HAP-1 (cell line): ENCODE data around the gene VIPAS39.
A peak's percentile ranks its signal among the peaks of the same experiment; 100 is the strongest.

Experiments used
- DNase-seq, 2 experiments: peaks; one replicate each; pipeline ENCODE4 v3.0.0-alpha.2; 2016 to 2020; ENCODE audit warnings: low spot score in 2 of 2
- H3K27me3 ChIP-seq: fragments of 250-450 bp; sonication (Bioruptor Pico); 2 replicates; pipeline ENCODE4 v1.5.1; 2020; ENCODE audit warnings: low read depth, mild to moderate bottlenecking, moderate library complexity
- H3K36me3 ChIP-seq: fragments of 250-450 bp; sonication (Bioruptor Pico); replicated peaks from 2 replicates; pipeline ENCODE4 v1.5.1; 2020; ENCODE audit warnings: mild to moderate bottlenecking
- H3K4me1 ChIP-seq: fragments of 250-450 bp; sonication (Bioruptor Pico); 2 replicates; pipeline ENCODE4 v1.5.1; 2020; ENCODE audit warnings: mild to moderate bottlenecking
- H3K4me3 ChIP-seq: fragments of 250-450 bp; sonication (Bioruptor Pico); 2 replicates; pipeline ENCODE4 v1.5.1; 2020; ENCODE audit warnings: mild to moderate bottlenecking, moderate library complexity
- H3K9me3 ChIP-seq: fragments of 250-450 bp; sonication (Bioruptor Pico); 2 replicates; pipeline ENCODE4 v1.5.1; 2020; ENCODE audit warnings: mild to moderate bottlenecking, moderate library complexity
- in situ Hi-C: fragments of 300-500 bp; cut with MboI; formaldehyde crosslinking; loops from 3 replicates; pipeline ENCODE4 v1.14.3; 2020; ENCODE audit warnings: low sequenced_read_pairs, inconsistent platforms, mixed read lengths

The VIPAS39 gene

GRCh38 chr14:77485256-77485655 lies 27.9 kb upstream of the VIPAS39 start:
- DNase-seq = no peak
- H3K36me3 ChIP-seq = no peaks in the 10 kb centered on the region
- in situ Hi-C loops = no loop called here
- H3K4me3 ChIP-seq = no peak overlapping the region
- no peaks in the 10 kb centered on the region for H3K27me3 ChIP-seq
- no peaks in the 10 kb centered on the region for H3K4me1 ChIP-seq
- H3K9me3 ChIP-seq = no peaks in the 10 kb centered on the region

- in situ Hi-C loops = no loop called here
- H3K4me1 ChIP-seq = no peaks in the 10 kb centered on the region
- no peaks in the 10 kb centered on the region for H3K27me3 ChIP-seq
Observed at GRCh38 chr14:77482422-77482821, 25.0 kb upstream of the VIPAS39 start.

GRCh38 chr14:77478796-77479195 lies 21.4 kb upstream of the VIPAS39 start:
- H3K4me1 ChIP-seq = no peaks in the 10 kb centered on the region
- in situ Hi-C loops = no loop called here
- H3K27me3 ChIP-seq = no peaks in the 10 kb centered on the region
- H3K9me3 ChIP-seq = no peaks in the 10 kb centered on the region
- no peak for DNase-seq
- H3K4me3 ChIP-seq = no peak overlapping the region
- H3K36me3 ChIP-seq = no peaks in the 10 kb centered on the region

More at GRCh38 chr14:77482422-77482821, 25.0 kb upstream of the VIPAS39 start:
- Histone ChIP-seq H3K9me3 (no peaks in the 10 kb centered on the region), H3K4me3 (no peak overlapping the region), H3K36me3 (no peaks in the 10 kb centered on the region)
- DNase-seq = no peak

GRCh38 chr14:77478029-77478428 lies 20.6 kb upstream of the VIPAS39 start:
- Histone ChIP-seq H3K4me3 (no peak overlapping the region), H3K27me3 (no peaks in the 10 kb centered on the region), H3K4me1 (no peaks in the 10 kb centered on the region), H3K9me3 (no peaks in the 10 kb centered on the region), H3K36me3 (no peaks in the 10 kb centered on the region)
- DNase-seq = no peak
- in situ Hi-C loops = no loop called here

- H3K27me3 ChIP-seq = no peaks in the 10 kb centered on the region
- H3K4me3 ChIP-seq = no peak overlapping the region
- no peaks in the 10 kb centered on the region for H3K36me3 ChIP-seq
- H3K9me3 ChIP-seq = no peaks in the 10 kb centered on the region
- no peak for DNase-seq
- in situ Hi-C loops = no loop called here
- H3K4me1 ChIP-seq = peaks cover 3% of the 10 kb centered on the region; the same call in 1 of the 2 replicates
Observed at GRCh38 chr14:77475432-77476115, 18.2 kb upstream of the VIPAS39 start.

- Histone ChIP-seq H3K4me3 (no peak overlapping the region), H3K4me1 (peaks cover 3% of the 10 kb centered on the region; the same call in 1 of the 2 replicates), H3K27me3 (no peaks in the 10 kb centered on the region), H3K9me3 (no peaks in the 10 kb centered on the region), H3K36me3 (peaks cover 3% of the 10 kb centered on the region)
- DNase-seq = no peak
- in situ Hi-C loops = no loop called here
Observed at GRCh38 chr14:77474479-77475177, 17.2 kb upstream of the VIPAS39 start.

- no peak overlapping the region for H3K4me3 ChIP-seq
- in situ Hi-C loops = no loop called here
- no peaks in the 10 kb centered on the region for H3K27me3 ChIP-seq
- H3K36me3 ChIP-seq = peaks cover 11% of the 10 kb centered on the region
- DNase-seq = no peak
- peaks cover 3% of the 10 kb centered on the region; the same call in 1 of the 2 replicates for H3K4me1 ChIP-seq
- no peaks in the 10 kb centered on the region for H3K9me3 ChIP-seq
Observed at GRCh38 chr14:77473921-77474320, 16.5 kb upstream of the VIPAS39 start.

- Histone ChIP-seq H3K9me3 (no peaks in the 10 kb centered on the region), H3K4me1 (peaks cover 3% of the 10 kb centered on the region; the same call in 1 of the 2 replicates), H3K4me3 (no peak overlapping the region), H3K27me3 (no peaks in the 10 kb centered on the region), H3K36me3 (peaks cover 40% of the 10 kb centered on the region)
- no peak for DNase-seq
- in situ Hi-C loops = no loop called here
Observed at GRCh38 chr14:77470224-77470870, 12.9 kb upstream of the VIPAS39 start.

- H3K36me3 ChIP-seq = peaks cover 48% of the 10 kb centered on the region
- H3K9me3 ChIP-seq = no peaks in the 10 kb centered on the region
- no peaks in the 10 kb centered on the region for H3K27me3 ChIP-seq
- H3K4me1 ChIP-seq = peaks cover 3% of the 10 kb centered on the region; the same call in 1 of the 2 replicates
- in situ Hi-C loops = no loop called here
- no peak for DNase-seq
- no peak overlapping the region for H3K4me3 ChIP-seq
Observed at GRCh38 chr14:77469539-77469938, 12.1 kb upstream of the VIPAS39 start.

- in situ Hi-C loops = no loop called here
- no peak overlapping the region for H3K4me3 ChIP-seq
- peaks cover 52% of the 10 kb centered on the region for H3K36me3 ChIP-seq
- no peak for DNase-seq
- peaks cover 3% of the 10 kb centered on the region; the same call in 1 of the 2 replicates for H3K4me1 ChIP-seq
- H3K27me3 ChIP-seq = no peaks in the 10 kb centered on the region
- no peaks in the 10 kb centered on the region for H3K9me3 ChIP-seq
Observed at GRCh38 chr14:77469067-77469505, 11.7 kb upstream of the VIPAS39 start.

GRCh38 chr14:77467801-77468200 lies 10.4 kb upstream of the VIPAS39 start:
- no peak for DNase-seq
- in situ Hi-C loops = no loop called here
- Histone ChIP-seq H3K36me3 (peaks cover 63% of the 10 kb centered on the region), H3K27me3 (no peaks in the 10 kb centered on the region), H3K4me1 (peaks cover 3% of the 10 kb centered on the region; the same call in 1 of the 2 replicates), H3K4me3 (no peak overlapping the region), H3K9me3 (no peaks in the 10 kb centered on the region)

- in situ Hi-C loops = no loop called here
- H3K9me3 ChIP-seq = no peaks in the 10 kb centered on the region
- peaks cover 5% of the 10 kb centered on the region for H3K4me1 ChIP-seq
- peaks cover 47% of the 10 kb centered on the region for H3K36me3 ChIP-seq
- DNase-seq = peak; percentile 73 to 87
- H3K27me3 ChIP-seq = no peaks in the 10 kb centered on the region
- H3K4me3 ChIP-seq = peak overlapping the region; percentile 70
Observed at GRCh38 chr14:77459072-77459723, 1.8 kb upstream of the VIPAS39 start.

GRCh38 chr14:77458249-77458950 lies 999 bp upstream of the VIPAS39 start:
- DNase-seq = peak; percentile 28 to 57
- Histone ChIP-seq H3K36me3 (peaks cover 39% of the 10 kb centered on the region), H3K4me1 (peaks cover 5% of the 10 kb centered on the region), H3K9me3 (no peaks in the 10 kb centered on the region), H3K27me3 (no peaks in the 10 kb centered on the region), H3K4me3 (peak overlapping the region; percentile 70)
- in situ Hi-C loops = no loop called here
